Stimulated activated naive CD8-positive, alpha-beta T cell treated with anti-CD3 and anti-CD28 coated beads, Interleukin-15, Interleukin-2, amounts not matched to agents 100 ng/mL and 50 ng/mL, for 24 hours (primary cell): Measurements from ENCODE around the gene UBE3B.

ENCODE experiments used
- H3K27ac Mint-ChIP-seq: one replicate; pipeline ENCODE4 v1.8.0; 2021; ENCODE audit warnings: mild to moderate bottlenecking, mixed read lengths
- H3K27me3 Mint-ChIP-seq: one replicate; pipeline ENCODE4 v1.8.0; 2021; ENCODE audit warnings: mixed read lengths
- H3K36me3 Mint-ChIP-seq: one replicate; pipeline ENCODE4 v1.8.0; 2021; ENCODE audit warnings: low read depth, mixed read lengths
- H3K4me1 Mint-ChIP-seq: one replicate; pipeline ENCODE4 v1.8.0; 2021; ENCODE audit warnings: low read depth, mixed read lengths
- H3K4me3 Mint-ChIP-seq: one replicate; pipeline ENCODE4 v1.8.0; 2021; ENCODE audit warnings: mild to moderate bottlenecking, mixed read lengths
- H3K9me3 Mint-ChIP-seq: one replicate; pipeline ENCODE4 v1.8.0; 2021; ENCODE audit warnings: mixed read lengths

Gene UBE3B

DNA sequence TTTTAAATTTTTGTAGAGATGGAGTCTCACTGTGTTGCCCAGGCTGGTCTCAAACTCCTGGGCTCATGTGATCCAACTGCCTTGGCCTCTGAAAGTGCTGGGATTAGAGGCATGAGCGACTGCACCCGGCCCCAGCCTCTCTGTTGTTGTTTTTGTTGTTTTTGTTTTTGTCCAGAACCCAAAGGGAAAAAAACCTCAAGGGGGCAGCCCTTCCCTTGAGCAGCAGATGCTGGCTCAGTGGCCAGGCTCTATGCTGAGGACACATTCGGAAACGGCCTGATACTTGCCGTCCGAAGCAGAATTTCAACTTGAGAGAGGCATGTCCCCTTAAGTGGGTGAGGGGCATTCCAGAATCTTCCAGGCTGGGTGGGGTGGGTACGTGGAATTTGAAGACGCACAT is 102.8 kb downstream of the UBE3B start:
- no peaks in the 10 kb centered on the region for H3K4me1 Mint-ChIP-seq
- H3K27me3 Mint-ChIP-seq = no peaks in the 10 kb centered on the region
- H3K9me3 Mint-ChIP-seq = no peaks in the 10 kb centered on the region
- peaks cover 29% of the 10 kb centered on the region for H3K36me3 Mint-ChIP-seq
- H3K4me3 Mint-ChIP-seq = no peak overlapping the region
- H3K27ac Mint-ChIP-seq = no peak overlapping the region

DNA sequence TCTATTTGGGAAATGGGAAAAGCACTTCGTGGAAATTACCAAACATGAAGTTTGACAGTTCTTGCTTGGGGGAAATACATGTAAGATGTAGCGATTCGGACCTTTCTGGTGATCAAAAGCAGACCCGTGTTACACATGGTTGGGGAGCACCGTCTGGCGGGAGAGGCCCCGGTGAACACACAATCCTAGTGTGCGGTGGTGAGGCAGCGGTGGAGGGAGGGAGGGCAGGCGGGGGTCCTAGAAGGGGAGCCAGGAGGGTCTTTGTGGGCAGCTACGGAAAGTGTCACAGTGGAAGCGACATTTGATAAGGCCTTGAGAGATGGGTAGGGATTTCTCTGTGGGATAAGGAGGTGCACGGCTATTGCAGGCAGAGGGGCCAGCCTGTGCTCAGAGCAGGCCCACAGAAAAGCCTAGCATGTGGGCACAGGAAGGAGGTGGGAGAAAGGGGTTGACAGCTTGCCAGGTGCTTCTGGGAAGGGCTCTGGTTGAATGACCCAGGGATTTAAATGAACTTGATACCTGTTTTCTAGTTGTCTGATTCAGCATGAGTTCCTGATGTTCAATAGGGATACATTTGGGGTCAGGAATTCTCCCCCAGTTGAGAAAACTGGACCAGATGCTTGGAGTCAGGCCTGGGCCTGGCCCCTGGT is 103.4 kb downstream of the UBE3B start:
- Mint-ChIP-seq H3K36me3 (peaks cover 26% of the 10 kb centered on the region), H3K9me3 (no peaks in the 10 kb centered on the region)

DNA sequence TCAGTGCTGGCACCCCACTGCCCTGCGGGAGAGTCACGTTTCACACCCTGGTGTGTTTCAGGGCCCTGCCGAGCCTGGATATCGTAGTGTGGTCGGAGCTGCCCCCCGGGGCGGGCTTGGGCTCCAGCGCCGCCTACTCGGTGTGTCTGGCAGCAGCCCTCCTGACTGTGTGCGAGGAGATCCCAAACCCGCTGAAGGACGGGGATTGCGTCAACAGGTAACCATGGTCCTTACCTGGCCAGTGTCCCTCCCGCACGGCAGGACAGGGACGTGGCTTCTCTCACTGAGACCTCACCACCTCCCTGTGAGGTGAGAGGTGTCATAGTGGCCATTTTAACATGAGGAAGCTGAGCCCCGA is 103.9 kb downstream of the UBE3B start:
- no peaks in the 10 kb centered on the region for H3K4me1 Mint-ChIP-seq
- no peaks in the 10 kb centered on the region for H3K9me3 Mint-ChIP-seq
- no peaks in the 10 kb centered on the region for H3K27me3 Mint-ChIP-seq
- no peak overlapping the region for H3K27ac Mint-ChIP-seq
- H3K36me3 Mint-ChIP-seq = peaks cover 23% of the 10 kb centered on the region
- H3K4me3 Mint-ChIP-seq = no peak overlapping the region

More for the DNA sequence above, 103.4 kb downstream of the UBE3B start:
- Mint-ChIP-seq H3K27ac (no peak overlapping the region), H3K4me1 (no peaks in the 10 kb centered on the region), H3K4me3 (no peak overlapping the region), H3K27me3 (no peaks in the 10 kb centered on the region)

DNA sequence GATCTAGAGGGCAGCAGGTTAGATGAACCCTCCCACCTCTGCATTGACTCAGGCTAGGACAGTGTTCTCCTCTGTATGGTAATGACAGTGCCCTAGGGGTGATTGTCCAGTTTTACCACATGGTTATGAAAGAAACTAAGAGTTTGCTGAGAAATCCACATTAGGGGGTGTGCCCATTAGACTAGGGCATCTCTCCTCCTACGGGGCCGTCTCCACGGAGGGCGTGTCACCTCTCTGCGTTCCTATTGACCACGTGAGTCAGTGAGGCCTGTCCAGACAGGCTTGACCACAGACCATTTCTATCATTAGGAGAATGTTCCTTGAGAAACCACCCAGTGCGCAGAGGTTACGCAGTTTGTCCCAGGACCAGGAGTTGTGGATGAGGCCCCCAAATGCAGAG is 104.4 kb downstream of the UBE3B start:
- peaks cover 22% of the 10 kb centered on the region for H3K36me3 Mint-ChIP-seq
- no peaks in the 10 kb centered on the region for H3K4me1 Mint-ChIP-seq
- H3K9me3 Mint-ChIP-seq = no peaks in the 10 kb centered on the region
- H3K27ac Mint-ChIP-seq = no peak overlapping the region
- no peaks in the 10 kb centered on the region for H3K27me3 Mint-ChIP-seq
- no peak overlapping the region for H3K4me3 Mint-ChIP-seq

DNA sequence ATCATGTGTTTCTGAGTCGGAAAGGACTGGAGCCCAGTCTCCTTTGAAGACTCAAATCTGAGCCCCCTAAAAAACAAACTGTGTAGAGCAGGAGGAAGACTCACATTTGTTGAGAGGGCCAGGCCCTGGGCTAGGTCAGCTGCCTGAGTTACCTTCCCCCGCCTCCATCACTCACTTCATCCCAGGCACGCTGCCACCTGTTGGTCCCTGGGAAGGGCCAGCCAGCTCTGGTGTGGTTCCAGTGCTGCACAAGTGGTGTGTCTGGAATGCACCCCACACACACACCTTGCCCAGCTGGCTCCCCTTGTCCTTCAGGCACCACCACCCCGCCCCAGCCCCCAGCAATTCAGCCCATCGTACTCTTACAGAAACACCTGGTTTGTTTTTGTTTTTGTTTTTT is 105.2 kb downstream of the UBE3B start:
- Mint-ChIP-seq H3K27me3 (no peaks in the 10 kb centered on the region), H3K4me1 (no peaks in the 10 kb centered on the region), H3K9me3 (no peaks in the 10 kb centered on the region), H3K36me3 (peaks cover 22% of the 10 kb centered on the region), H3K27ac (no peak overlapping the region), H3K4me3 (no peak overlapping the region)

DNA sequence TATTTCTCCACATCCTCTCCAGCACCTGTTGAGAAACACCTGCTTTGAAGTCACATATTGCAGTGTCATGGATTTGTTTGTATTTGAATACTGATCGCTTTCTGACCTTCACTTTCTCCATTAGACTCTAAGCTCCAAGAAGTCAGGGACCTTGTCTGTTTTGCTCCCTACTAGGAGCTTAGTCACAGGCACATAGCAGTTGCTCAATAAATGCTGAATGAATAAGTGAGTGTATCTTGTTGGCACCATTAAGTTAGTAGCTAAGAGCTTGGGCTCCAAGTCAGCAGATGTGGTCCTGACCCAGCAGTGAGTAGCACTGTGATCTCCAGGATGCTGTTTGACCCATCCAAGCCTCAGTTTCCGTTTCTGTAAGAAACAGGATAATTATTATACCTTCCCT is 106.3 kb downstream of the UBE3B start:
- H3K27ac Mint-ChIP-seq = no peak overlapping the region
- H3K4me1 Mint-ChIP-seq = no peaks in the 10 kb centered on the region
- H3K4me3 Mint-ChIP-seq = no peak overlapping the region
- no peaks in the 10 kb centered on the region for H3K9me3 Mint-ChIP-seq
- peaks cover 20% of the 10 kb centered on the region for H3K36me3 Mint-ChIP-seq
- no peaks in the 10 kb centered on the region for H3K27me3 Mint-ChIP-seq
